LoVo (cell line): Measurements from ENCODE around the gene PLEKHA7.
"Not testable (repeated sequence)": the region's sequence is repeated elsewhere in the genome, so short reads cannot be mapped to it uniquely, and the experiment has no call there.

Experiments used
- DNase-seq: peaks from one replicate; pipeline ENCODE4 v3.0.0-alpha.2; 2016; ENCODE audit warnings: low spot score

PLEKHA7 gene

GRCh38 chr11:17010851-17011420, 3.3 kb downstream of the PLEKHA7 start:
- DNase-seq, result no peak

DNA sequence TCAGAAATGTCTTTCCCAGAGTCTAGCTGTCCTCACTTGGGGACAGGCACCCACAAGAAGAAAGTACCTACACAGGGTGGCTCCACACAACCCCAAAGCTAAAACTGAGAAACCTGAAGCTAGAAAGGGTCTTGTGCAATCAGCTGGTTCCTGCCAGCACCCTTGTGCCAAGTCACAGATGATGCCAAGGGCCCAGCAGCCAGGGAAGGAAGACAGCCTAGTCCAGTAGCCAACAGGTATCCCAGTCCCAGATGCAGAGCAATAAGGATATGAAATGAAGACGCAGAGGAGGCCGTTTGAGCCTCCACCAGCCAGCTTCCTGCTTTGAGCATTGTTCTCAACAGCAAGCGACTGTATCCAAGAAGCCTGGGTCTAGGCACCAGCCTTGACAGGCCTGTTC, 6.1 kb downstream of the PLEKHA7 start:
- no peak for DNase-seq

GRCh38 chr11:17005646-17006045, 8.6 kb downstream of the PLEKHA7 start:
- no peak for DNase-seq

- no peak for DNase-seq
Measured at GRCh38 chr11:17004486-17005148, 9.6 kb downstream of the PLEKHA7 start.

GRCh38 chr11:17003426-17003825, 10.8 kb downstream of the PLEKHA7 start:
- DNase-seq, result no peak

DNA sequence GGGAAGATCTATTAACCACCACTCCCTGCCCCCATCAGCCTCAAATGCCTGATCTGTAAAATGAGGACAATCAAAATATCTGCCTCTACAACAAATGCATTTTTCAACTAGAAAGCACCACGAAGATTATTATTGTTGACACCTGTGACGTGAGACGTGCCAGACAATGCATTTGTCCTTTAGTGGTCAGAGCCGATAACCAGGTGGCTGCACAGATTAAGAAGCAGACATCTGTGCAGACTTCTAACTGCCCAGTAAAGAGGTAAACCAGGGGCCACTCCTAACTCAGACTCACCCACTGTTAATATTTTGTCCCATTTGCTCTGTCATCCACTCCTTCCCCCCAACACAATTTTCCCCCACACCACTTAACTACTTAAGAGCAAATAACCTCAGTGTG, 11.7 kb downstream of the PLEKHA7 start:
- no peak for DNase-seq

GRCh38 chr11:17001806-17002205, 12.4 kb downstream of the PLEKHA7 start:
- DNase-seq, result no peak

- DNase-seq, result no peak
Measured at GRCh38 chr11:17000987-17001386, 13.2 kb downstream of the PLEKHA7 start.

- not testable (repeated sequence) for DNase-seq
Measured at GRCh38 chr11:17000253-17000652, 14.0 kb downstream of the PLEKHA7 start.

DNA sequence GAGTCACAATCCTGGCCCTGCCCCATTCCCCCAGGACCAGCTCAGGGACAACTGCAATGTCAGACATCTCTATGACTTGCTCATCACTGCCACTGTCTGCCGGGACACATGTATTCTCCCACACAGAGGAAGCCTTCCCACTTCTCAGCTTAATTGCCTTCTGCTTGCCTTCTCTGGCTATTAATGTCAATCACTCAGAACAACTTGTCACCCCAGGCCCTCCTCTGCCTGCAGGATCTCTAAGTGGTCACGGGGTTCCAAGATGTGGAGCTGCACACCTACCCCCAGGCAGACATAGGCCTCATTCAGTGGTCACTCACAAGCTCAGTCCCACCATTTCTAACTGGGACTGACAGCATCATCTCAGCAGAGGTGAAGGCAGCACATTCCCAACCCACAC, 15.1 kb downstream of the PLEKHA7 start:
- DNase-seq, result no peak

- DNase-seq, result no peak
Measured at GRCh38 chr11:16997624-16998023, 16.6 kb downstream of the PLEKHA7 start.

DNA sequence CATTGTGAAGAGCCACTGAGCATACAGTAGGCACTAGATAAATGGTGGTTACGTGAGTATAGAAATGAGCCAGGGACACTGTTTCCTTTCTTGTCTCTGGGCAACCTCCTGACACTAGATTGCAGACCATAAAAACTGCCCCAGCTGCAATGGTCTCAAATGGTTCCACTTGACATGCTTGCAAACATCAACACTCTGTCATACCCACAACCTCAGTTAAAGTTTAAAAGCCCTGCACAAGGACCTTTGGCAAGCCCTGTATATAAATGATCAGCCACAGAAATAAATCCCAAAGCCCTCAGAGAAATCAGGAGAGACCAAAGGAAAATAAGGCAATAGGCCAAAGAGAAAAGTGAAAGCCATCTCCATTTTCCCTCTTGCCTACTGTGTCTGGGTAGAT, 20.7 kb downstream of the PLEKHA7 start:
- DNase-seq, result no peak

- no peak for DNase-seq
Measured at GRCh38 chr11:16992846-16993245, 21.4 kb downstream of the PLEKHA7 start.

- DNase-seq, result no peak
Measured at GRCh38 chr11:16989554-16989953, 24.7 kb downstream of the PLEKHA7 start.

DNA sequence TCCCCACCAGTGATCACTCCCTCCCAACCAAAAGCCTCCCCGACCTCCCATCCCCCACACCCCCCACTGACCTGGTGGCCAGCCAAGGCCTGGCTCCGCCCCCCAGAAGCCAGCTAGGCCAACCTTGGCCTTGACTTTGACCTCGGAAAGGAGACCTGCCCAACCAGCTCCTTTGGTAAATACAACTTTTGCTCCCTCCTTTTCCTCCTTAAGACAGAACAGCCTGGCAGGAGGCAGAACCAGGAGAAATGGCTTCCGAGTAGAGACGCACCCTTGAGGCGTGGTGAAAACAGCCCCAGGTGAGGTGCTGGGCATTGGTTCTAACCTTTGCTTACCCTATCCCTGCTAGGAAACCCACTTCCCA, 27.0 kb downstream of the PLEKHA7 start:
- DNase-seq, result peak; percentile 69

GRCh38 chr11:16986434-16987204, 27.6 kb downstream of the PLEKHA7 start:
- DNase-seq, result peak; percentile 83

DNA sequence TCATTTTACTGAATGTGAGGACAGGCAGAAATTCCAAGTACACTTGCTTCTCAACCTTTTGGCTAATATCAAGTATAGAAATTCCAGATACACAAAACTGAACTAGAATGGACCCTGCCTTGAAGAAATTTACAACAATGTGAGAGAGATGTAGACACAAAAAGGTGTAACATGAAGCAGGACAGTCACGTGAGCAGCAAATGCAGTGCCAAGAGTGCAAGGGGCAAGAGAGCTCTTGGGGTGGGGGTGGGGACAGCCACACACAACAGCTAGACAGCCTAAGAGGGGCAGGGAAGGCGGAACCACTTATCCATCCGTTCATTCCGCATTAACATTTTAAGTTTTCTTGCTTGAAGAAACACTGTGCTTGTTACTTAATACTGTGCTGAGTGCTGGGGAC, 28.9 kb downstream of the PLEKHA7 start:
- DNase-seq, result no peak

DNA sequence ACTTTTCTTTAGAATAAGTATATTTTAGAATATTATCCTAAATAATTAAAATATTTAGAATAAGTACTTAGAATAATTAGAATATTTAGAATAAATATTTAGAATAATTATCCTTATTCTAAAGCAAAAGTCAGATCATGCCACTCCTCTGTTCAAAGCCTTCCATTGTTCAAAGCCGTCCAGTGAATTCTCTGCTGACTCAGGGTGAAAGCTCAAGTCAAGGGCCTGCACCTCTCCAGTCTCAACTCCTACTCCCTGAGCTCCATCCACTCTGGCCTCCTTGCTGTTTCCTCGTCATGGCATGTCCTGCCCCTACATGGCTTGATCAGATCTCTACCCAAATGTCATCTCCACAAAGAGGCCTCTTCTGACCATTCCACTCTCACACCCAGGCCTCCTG, 30.0 kb downstream of the PLEKHA7 start:
- DNase-seq, result no peak

DNA sequence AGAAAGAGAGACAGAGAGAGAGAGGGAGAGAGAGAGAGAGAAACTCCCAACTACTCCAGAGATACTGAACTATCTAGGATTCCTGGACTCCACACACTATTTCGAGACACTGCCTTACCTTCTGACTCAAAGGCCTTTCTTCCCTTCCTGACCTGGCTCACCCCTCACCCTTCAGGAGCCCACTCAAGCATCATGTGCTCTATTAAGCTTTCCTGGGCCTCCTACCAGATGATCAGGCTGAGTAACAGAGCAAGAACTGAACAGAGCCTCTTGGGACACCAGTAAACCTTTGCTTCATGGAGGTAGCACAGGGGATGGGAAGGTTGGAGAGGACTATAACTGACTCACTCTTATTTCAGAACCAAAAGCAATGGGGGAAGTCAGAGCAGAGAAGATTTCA, 31.4 kb downstream of the PLEKHA7 start:
- DNase-seq, result no peak

- no peak for DNase-seq
Measured at GRCh38 chr11:16982256-16982671, 31.9 kb downstream of the PLEKHA7 start.

DNA sequence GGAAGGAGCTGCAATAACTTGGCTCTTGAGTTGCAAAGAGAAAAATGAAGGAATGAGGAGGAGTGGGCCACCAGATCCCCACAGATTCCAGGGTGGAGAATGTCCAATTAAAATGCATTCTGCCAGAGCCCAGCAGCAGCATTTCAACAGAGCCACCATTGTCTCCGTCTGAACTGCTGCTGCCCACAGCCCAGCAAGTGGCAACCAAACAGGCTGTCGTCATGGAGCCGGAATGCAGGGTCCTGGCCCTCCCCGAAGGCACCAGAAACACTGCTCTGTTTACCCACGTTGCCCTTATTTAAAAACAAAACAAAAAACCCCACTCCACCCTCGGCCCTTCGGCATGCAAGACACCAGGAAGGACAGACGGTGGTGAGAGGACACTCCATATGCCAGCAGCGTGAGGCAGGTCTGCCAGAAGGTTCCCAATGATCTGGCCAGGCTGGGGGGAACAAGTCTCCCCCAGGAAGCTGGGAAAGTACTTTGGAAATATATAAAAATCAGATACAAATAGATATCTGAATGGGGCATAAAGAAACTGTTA, 32.5 kb downstream of the PLEKHA7 start:
- DNase-seq, result peak; percentile 38

DNA sequence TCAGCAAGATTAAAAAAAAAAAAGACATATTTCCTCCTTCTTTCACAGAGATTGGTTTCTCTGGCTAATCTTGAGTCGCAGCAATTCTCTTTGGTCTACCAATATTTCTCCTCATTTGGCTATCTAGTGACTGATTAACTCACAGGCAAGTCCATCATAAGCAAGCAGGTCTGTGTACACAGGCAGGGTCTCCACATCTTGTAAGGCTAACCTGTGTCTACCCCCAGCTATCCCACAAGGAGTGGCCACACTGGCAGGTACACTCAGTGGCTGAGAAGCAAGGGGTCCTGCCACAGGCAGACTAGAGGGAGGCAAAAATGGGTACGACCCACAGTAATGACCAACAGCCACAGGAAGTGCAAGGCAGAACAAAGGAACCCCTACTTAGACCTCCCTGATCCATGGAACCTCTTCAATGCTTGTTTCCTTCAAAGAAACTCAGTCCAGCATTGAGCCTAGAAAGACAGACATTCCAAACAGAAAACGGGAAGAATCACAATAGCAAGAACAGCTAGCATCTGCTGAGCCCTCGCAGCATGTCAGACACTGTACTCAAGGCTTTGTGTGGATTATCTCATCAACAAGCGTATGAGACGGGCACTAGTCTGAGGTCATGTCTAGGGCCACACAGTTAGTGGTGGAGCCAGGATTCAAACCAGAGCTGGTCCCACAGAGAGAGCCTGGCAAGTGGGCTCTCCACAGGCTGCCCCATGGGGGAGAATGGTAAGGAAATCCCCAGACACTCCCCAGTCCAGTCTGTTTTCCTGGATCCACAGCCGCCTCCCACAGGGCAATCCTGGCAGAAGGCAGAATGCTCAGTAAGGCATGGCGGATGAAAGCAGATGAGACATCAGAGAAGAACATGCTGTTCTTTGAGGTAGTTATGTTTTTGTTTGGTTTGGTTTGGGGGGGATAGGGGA, 34.3 kb downstream of the PLEKHA7 start:
- DNase-seq, result no peak
